Tibial nerve (tissue), 4 donors: Measurements from ENCODE around the gene CD55.

Experiments
- EP300 ChIP-seq, 2 donors: sonication (generic); formaldehyde crosslinking; IDR thresholded peaks; one replicate each; pipeline ENCODE4 v1.6.1; 2017; ENCODE audit warnings: antibody characterized with exemption in 2 of 2, mild to moderate bottlenecking in 1 of 2
- POLR2A ChIP-seq, 2 donors: fragments of 450-650 bp; IDR thresholded peaks; one replicate each; pipeline ENCODE4 v1.6.1; 2017; ENCODE audit warnings: antibody characterized with exemption in 2 of 2, mild to moderate bottlenecking in 2 of 2, moderate library complexity in 2 of 2
- TF ChIP-seq, protein P1 (sequence below), 5 experiments: fragments of 200-600 bp in 3 of 5; fragments of 450-650 bp in 2 of 5; sonication (generic) in 3 of 5; IDR thresholded peaks; one replicate each; pipeline ENCODE4 v1.5.1; 2016 to 2019; ENCODE audit warnings: antibody characterized with exemption in 5 of 5, mild to moderate bottlenecking in 3 of 5, moderate library complexity in 2 of 5

DNA sequence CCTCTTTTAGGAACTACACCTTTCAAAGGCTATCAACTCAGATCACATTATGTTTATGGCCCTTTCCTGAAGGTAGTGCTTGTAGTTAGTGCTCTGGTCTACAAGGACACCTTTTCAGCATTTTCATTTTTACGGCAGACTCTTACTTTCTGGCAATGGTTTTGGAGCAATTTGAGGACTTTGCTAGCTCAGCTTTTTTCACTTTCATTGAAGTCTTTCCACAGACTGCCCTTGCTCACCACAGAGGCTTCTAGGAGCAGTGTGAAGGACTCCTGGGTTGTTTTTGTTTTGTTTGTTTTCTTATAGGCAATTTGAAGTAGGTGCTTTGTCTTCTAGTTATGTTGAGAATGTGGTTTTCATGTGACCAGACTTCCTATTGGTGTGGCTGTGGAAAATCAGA lies 43.1 kb downstream of the CD55 start:
- TF ChIP-seq, protein P1, sequence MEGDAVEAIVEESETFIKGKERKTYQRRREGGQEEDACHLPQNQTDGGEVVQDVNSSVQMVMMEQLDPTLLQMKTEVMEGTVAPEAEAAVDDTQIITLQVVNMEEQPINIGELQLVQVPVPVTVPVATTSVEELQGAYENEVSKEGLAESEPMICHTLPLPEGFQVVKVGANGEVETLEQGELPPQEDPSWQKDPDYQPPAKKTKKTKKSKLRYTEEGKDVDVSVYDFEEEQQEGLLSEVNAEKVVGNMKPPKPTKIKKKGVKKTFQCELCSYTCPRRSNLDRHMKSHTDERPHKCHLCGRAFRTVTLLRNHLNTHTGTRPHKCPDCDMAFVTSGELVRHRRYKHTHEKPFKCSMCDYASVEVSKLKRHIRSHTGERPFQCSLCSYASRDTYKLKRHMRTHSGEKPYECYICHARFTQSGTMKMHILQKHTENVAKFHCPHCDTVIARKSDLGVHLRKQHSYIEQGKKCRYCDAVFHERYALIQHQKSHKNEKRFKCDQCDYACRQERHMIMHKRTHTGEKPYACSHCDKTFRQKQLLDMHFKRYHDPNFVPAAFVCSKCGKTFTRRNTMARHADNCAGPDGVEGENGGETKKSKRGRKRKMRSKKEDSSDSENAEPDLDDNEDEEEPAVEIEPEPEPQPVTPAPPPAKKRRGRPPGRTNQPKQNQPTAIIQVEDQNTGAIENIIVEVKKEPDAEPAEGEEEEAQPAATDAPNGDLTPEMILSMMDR (IDR thresholded peaks at IDR 0.05), result no peak
- TF ChIP-seq POLR2A (IDR thresholded peaks at IDR 0.05) (no peak), EP300 (IDR thresholded peaks at IDR 0.05) (no peak)
